Bone marrow (tissue), 2 donors: ENCODE results near the gene ZNF438.

Experiments used
- DNase-seq, 2 donors: peaks; one replicate each; lab custom pipeline; 2025; lab: John Stamatoyannopoulos, UW

Gene ZNF438

DNA sequence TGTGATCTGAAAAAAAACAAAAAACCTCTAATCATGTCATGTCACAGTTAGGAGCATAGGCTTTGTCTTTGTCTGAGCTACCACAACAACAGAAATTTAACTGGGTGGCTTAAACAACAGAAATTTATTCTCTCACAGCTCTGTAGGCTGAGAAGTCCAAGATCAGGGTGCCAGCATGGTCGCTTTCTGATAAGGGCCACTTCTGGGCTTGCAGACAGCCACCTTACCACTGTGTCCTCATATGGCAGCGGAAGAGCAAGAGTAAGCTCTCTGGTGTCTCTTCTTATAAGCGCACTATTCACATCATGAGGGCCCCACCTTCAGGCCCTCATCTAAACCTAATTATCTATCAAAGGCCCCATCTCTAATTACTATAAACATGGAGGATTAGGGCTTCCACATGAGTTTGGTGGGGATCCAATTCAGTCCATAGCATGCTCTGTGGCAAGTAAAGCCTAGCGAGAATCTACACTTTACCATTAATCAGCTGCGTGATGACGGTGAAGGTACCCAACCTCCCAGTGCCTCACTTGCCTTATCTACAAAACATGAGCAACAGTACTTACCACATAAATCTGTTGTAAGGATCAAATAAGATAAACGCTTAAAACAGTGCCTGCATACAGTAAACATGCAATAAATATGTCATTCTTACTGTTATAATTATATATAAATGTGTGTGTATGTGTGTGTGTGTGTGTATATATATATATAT is 17.3 kb downstream of the ZNF438 start:
- no peak for DNase-seq

- no peak for DNase-seq
These were observed 18.3 kb downstream of the ZNF438 start for GRCh38 chr10:31013331-31013730.

GRCh38 chr10:31011665-31012022 is 20.0 kb downstream of the ZNF438 start:
- DNase-seq: no peak

DNA sequence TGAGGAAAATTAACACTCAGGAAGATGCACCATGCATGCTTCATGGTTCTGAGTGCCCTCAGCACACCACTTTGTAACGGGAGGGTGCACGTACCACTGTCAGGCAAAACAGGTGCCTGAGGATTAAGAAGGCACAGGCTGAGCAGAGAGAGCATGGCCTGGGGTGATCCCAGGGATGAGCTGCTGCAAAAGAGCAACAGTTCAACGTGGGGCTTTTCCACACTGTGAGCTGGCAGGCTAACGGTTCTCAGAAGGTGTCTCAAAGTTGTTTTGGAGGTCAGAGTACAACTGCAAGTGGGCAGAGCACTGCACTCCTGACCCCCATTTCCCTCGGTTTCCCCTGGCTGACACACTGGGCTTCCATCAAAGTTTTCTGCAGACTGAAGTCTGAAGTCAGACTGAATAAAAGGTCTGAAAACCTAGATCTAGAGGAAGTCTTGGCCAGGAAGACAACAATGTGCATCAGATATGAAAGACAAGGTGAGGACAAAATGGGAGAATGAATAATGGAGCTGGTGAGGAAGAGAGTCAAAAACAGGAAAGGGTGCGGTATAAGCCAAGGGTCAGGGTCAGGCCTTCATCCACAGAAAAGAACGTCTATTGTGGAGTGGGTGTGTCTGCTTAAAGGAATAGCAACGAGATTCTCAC is 20.5 kb downstream of the ZNF438 start:
- no peak for DNase-seq

- DNase-seq: no peak
These were observed 21.6 kb downstream of the ZNF438 start for GRCh38 chr10:31010062-31010461.

- no peak for DNase-seq
These were observed 25.8 kb downstream of the ZNF438 start for GRCh38 chr10:31005895-31006294.

DNA sequence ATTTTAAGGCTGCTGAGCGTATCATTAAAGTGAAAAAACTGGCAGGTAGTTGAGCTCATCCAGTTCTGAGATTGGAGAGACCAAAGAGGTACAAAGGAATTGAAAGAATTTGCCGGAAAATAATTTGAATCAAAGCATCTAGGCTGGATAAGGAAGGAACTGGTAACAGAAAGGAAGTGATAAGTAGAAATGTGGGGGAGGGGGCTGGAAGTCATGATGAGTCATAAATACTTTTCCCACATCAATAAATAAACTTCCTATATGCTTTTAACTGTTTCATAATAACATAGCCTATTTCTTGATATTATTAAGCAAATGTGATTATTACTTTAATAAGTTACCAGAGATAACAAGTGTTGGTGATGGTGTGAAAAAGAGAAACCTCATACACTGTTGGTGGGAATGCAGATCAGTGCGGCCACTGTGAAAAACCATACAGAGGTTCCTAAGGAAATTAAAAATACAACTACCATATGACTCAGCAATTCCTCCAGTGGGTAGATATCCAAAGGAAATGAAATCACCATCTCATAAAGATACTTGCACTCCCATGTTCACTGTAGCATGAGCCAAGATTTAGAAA is 27.0 kb downstream of the ZNF438 start:
- DNase-seq: peak in 1 of 2 donors; percentile 66

DNA sequence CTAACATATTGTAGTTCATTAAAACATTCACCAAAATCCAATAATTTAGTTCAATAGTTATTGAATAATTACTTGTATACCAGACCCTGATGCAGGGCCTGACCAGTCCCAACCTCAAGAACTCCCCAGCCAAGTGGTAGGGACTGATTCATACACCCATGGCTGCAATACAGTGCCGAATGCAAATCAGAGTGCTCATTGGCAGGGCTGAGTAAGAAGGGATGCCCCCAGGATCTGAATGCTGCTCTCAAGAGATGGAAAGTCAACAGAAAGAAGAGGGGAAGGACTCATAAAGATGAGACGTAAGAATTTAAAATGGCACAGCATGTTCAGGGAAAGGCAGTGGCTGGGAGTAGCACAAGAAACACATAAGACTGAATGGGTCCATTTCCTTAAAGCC is 29.9 kb downstream of the ZNF438 start:
- DNase-seq: no peak

GRCh38 chr10:31000867-31001266 is 30.8 kb downstream of the ZNF438 start:
- DNase-seq: no peak

GRCh38 chr10:31000071-31000782 is 31.4 kb downstream of the ZNF438 start:
- DNase-seq: no peak

DNA sequence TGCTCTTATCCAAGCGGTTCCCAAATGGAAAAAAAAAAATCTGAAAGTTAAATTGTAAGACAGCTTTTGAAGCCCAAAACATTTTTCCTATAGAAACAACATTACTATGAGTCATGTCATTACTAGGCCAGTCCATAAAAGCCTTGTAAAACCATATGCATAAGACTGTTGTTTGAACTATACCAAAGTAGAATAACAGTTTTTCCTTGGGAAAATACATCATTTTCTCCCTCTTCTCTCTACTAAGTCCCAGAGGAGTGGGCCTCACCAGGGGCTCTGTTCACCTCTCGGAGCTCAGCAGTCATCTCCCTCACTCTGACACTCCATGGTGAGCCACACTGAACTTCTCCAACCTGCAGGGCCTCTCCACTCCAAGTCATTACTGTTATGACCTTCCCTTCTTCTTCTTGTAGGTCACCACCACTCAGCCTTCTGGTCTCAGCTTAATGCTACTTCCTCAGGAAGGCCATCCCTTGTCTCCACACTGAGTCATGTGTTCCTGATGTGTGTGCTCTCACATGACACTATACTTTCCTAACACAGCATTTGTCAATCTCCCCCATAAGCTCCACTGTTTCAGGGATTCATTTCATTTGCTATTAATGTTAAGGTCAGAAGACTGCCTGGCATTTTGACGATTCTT is 32.5 kb downstream of the ZNF438 start:
- peak; percentile 28 to 80 for DNase-seq

- DNase-seq: no peak
These were observed 34.0 kb downstream of the ZNF438 start for GRCh38 chr10:30997536-30998235.

DNA sequence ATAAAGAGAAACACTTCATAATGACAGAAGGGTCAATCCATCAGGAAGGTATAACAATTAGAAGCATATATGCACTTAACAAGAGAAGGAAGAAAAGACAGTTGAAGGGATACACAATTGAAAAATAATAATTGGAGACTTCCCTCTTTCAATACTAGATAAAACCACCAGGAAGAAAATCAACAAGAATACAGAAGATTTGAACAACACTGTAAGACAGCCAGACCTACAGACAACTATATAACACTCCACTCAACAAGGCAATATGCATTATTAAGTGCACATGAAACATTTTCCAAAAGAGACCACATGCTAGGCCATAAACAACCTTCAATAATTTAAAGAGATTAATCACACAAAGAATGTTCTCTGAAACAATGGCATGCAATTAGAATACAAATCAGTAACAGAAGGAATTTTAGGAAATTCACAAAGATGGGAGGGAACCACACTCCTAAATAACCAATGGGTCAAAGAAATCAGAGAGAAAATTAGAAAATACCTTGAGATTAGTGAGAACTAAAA is 35.1 kb downstream of the ZNF438 start:
- no peak for DNase-seq

GRCh38 chr10:30995081-30995770 is 36.4 kb downstream of the ZNF438 start:
- no peak for DNase-seq

DNA sequence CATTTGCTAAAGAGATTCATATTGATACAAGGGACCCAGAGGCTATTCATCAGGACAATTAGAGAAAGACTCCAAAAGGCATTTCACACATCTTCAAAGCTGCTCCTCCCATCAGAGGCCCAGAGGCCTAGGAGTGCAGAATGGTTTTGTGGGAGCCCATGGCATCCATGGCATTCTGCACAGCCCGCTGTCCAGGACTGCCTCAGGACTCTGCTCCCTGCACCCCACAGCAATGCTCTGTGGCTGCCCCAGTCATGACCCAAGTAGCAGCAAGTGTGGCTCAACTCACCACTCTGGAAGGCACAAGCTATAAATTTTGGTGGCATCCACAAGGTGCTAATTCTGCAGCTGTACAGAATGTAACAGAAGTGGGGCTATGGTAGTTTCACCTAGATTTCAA is 38.5 kb downstream of the ZNF438 start:
- DNase-seq: no peak

- no peak for DNase-seq
These were observed 39.0 kb downstream of the ZNF438 start for GRCh38 chr10:30992681-30993080.

GRCh38 chr10:30991647-30992011 is 40.0 kb downstream of the ZNF438 start:
- no peak for DNase-seq

GRCh38 chr10:30990971-30991646 is 40.6 kb downstream of the ZNF438 start:
- no peak for DNase-seq

DNA sequence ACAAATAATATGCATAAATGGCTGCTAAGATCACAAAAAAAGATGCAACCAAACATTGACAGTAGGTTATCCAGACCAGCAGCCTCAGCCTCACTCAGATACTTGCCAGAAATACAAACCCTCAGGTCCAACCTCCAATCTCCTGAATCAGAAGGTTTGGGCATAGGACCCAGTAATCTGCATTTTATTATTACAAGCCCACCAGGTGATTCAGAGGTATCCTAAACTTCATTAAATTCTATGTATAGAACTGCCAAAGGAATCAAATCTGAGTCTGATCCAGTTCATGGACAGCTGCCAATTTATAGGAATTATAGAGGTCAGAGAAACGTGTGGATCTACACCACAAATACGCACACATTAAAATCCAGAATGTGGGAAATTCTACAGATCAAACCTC is 41.3 kb downstream of the ZNF438 start:
- DNase-seq: no peak

GRCh38 chr10:30988831-30989435 is 42.7 kb downstream of the ZNF438 start:
- DNase-seq: no peak
